HL-60 (cell line): ENCODE measurements around the gene PTP4A2.

Source experiments
- DNase-seq, 2 experiments: peaks; one replicate each; pipeline ENCODE4 v3.0.0-alpha.2; 2010 to 2020; ENCODE audit warnings: low read depth in 1 of 2, low spot score in 1 of 2
- H3K27ac ChIP-seq: fragments of 250-450 bp; sonication (Bioruptor Pico); replicated peaks from 2 replicates; pipeline ENCODE4 v1.5.1; 2020; ENCODE audit warnings: mild to moderate bottlenecking, moderate library complexity
- H3K27me3 ChIP-seq: fragments of 250-450 bp; sonication (Bioruptor Pico); 2 replicates; pipeline ENCODE4 v1.5.1; 2021; ENCODE audit warnings: mild to moderate bottlenecking, moderate library complexity; ENCODE audit not compliant: insufficient read depth, poor library complexity, severe bottlenecking
- H3K4me3 ChIP-seq: replicated peaks from 2 replicates; pipeline ENCODE4 v1.5.1; 2011; ENCODE audit warnings: mild to moderate bottlenecking, control low read depth, low read length; ENCODE audit not compliant: insufficient read depth
- GABPA ChIP-seq: IDR thresholded peaks from 2 replicates; pipeline ENCODE4 v1.6.1; 2012; ENCODE audit warnings: low read depth
- POLR2AphosphoS5 ChIP-seq: IDR thresholded peaks from 2 replicates; pipeline ENCODE4 v1.6.1; 2012; ENCODE audit warnings: low read depth
- SPI1 ChIP-seq: IDR thresholded peaks from 2 replicates; pipeline ENCODE4 v1.6.1; 2012; ENCODE audit warnings: low read depth, mild to moderate bottlenecking, borderline replicate concordance
- TF ChIP-seq, protein P1 (sequence below): IDR thresholded peaks from one replicate; pipeline ENCODE4 v1.5.1; 2011; ENCODE audit warnings: low read length, control low read depth, inconsistent platforms; ENCODE audit not compliant: insufficient read depth
- TF ChIP-seq, protein P2 (sequence below): IDR thresholded peaks from 2 replicates; pipeline ENCODE4 v1.6.1; 2012; ENCODE audit warnings: low read depth; ENCODE audit not compliant: insufficient replicate concordance

The PTP4A2 gene

DNA sequence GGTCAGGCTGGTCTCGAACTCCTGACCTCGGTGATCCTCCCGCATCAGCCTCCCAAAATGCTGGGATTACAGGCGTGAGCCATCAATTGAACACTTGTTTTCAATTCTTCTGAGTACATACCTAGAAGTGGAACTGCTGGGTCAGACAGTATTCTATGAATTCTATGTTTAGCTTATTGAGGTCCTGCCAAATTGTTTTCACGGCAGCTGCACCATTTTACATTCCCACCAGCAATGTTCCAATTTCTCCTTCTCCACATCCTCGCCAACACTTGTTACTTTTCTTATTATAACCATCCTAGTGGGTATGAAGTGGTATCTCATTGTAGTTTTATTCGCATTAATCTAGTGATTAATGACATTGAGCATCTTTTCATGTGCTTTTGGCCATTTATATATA lies 49.9 kb downstream of the PTP4A2 start:
- TF ChIP-seq SPI1, result no peak
- no peak overlapping the region for H3K4me3 ChIP-seq
- H3K27ac ChIP-seq, result no peak overlapping the region; the same call in 1 of the 2 replicates
- H3K27me3 ChIP-seq, result no peaks in the 10 kb centered on the region
- no peak for DNase-seq

GRCh38 chr1:31886866-31887265 lies 51.3 kb downstream of the PTP4A2 start:
- no peak for DNase-seq
- Histone ChIP-seq H3K27ac (no peak overlapping the region), H3K27me3 (no peaks in the 10 kb centered on the region), H3K4me3 (no peak overlapping the region)
- TF ChIP-seq, protein P1, sequence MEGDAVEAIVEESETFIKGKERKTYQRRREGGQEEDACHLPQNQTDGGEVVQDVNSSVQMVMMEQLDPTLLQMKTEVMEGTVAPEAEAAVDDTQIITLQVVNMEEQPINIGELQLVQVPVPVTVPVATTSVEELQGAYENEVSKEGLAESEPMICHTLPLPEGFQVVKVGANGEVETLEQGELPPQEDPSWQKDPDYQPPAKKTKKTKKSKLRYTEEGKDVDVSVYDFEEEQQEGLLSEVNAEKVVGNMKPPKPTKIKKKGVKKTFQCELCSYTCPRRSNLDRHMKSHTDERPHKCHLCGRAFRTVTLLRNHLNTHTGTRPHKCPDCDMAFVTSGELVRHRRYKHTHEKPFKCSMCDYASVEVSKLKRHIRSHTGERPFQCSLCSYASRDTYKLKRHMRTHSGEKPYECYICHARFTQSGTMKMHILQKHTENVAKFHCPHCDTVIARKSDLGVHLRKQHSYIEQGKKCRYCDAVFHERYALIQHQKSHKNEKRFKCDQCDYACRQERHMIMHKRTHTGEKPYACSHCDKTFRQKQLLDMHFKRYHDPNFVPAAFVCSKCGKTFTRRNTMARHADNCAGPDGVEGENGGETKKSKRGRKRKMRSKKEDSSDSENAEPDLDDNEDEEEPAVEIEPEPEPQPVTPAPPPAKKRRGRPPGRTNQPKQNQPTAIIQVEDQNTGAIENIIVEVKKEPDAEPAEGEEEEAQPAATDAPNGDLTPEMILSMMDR, result no peak
- TF ChIP-seq POLR2AphosphoS5 (no peak), GABPA (no peak), SPI1 (no peak)
- TF ChIP-seq, protein P2, sequence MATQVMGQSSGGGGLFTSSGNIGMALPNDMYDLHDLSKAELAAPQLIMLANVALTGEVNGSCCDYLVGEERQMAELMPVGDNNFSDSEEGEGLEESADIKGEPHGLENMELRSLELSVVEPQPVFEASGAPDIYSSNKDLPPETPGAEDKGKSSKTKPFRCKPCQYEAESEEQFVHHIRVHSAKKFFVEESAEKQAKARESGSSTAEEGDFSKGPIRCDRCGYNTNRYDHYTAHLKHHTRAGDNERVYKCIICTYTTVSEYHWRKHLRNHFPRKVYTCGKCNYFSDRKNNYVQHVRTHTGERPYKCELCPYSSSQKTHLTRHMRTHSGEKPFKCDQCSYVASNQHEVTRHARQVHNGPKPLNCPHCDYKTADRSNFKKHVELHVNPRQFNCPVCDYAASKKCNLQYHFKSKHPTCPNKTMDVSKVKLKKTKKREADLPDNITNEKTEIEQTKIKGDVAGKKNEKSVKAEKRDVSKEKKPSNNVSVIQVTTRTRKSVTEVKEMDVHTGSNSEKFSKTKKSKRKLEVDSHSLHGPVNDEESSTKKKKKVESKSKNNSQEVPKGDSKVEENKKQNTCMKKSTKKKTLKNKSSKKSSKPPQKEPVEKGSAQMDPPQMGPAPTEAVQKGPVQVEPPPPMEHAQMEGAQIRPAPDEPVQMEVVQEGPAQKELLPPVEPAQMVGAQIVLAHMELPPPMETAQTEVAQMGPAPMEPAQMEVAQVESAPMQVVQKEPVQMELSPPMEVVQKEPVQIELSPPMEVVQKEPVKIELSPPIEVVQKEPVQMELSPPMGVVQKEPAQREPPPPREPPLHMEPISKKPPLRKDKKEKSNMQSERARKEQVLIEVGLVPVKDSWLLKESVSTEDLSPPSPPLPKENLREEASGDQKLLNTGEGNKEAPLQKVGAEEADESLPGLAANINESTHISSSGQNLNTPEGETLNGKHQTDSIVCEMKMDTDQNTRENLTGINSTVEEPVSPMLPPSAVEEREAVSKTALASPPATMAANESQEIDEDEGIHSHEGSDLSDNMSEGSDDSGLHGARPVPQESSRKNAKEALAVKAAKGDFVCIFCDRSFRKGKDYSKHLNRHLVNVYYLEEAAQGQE, result no peak

DNA sequence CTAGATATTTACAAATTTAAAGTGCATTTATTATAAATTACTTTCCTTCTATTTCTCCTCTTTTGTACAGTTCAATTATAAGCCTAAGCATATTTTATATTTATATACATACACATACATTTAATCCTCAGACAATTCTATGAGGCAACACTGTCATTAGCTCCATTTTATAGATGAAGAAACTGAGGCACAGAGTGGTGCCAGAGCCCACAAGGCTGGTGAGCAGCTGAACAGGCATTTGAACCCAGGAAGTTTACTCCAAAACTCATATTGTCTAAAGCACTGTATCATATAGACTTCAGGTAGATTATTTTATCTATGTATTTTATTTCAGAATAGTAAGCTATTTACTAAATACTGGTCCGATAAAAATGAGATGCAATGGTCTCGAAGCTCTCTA lies 52.3 kb downstream of the PTP4A2 start:
- TF ChIP-seq, protein P2, result no peak
- TF ChIP-seq SPI1, result no peak
- TF ChIP-seq, protein P1, result no peak
- no peak for TF ChIP-seq GABPA
- TF ChIP-seq POLR2AphosphoS5, result no peak
- H3K4me3 ChIP-seq, result no peak overlapping the region
- no peak overlapping the region for H3K27ac ChIP-seq
- H3K27me3 ChIP-seq, result no peaks in the 10 kb centered on the region
- no peak for DNase-seq

DNA sequence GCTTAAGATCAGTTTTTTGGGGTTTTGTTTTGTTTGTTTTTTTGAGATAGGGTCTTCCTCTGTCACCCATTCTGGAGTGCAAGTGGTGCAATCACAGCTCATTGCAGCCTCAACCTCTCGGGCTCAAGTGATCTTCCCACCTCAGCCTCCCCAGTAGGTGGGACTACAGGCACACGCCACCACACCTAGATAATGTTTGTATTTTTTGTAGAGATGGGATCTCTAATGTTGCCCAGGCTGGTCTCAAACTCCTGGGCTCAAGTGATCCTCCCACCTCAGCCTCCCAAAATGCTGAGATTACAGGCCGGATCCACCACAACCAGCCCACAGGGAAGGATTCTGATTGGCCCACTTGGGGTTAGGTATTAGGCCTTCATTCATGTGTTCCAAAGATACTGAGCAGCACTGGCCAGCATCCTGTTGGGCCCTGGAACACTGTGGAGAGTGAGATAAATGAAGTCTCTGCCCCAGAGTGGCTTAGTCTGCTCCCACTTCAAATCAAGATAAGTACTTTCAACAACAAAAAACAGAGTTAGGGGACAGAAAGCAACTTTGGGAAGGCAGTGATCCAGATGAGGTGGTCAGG lies 54.7 kb downstream of the PTP4A2 start:
- Histone ChIP-seq H3K4me3 (no peak overlapping the region), H3K27ac (no peak overlapping the region), H3K27me3 (no peaks in the 10 kb centered on the region)
- no peak for DNase-seq
- no peak for TF ChIP-seq POLR2AphosphoS5

GRCh38 chr1:31881688-31882000 lies 56.5 kb downstream of the PTP4A2 start:
- DNase-seq, result no peak

More at GRCh38 chr1:31881688-31882000, 56.5 kb downstream of the PTP4A2 start:
- Histone ChIP-seq H3K4me3 (no peak overlapping the region), H3K27ac (no peak overlapping the region), H3K27me3 (no peaks in the 10 kb centered on the region)
- TF ChIP-seq POLR2AphosphoS5 (no peak), GABPA (no peak), SPI1 (no peak)
- TF ChIP-seq, protein P2, result no peak
- TF ChIP-seq, protein P1, result no peak
